HG03439 (cell line): Measurements from ENCODE around the gene KCNAB3.

Experiments
- ATAC-seq: cut with Tn5 transposase; IDR thresholded peaks from one replicate; pipeline ENCODE4 v1.9.1; 2021; ENCODE audit warnings: mild to moderate bottlenecking, moderate library complexity; ENCODE audit not compliant: unreplicated experiment

KCNAB3 gene

GRCh38 chr17:7881276-7882054 is 48.2 kb downstream of the KCNAB3 start:
- ATAC-seq: no peak

- ATAC-seq: no peak
These were observed 49.4 kb downstream of the KCNAB3 start for GRCh38 chr17:7880076-7880868.

GRCh38 chr17:7878234-7878633 is 51.4 kb downstream of the KCNAB3 start:
- ATAC-seq: no peak

GRCh38 chr17:7875804-7876370 is 53.8 kb downstream of the KCNAB3 start:
- no peak for ATAC-seq

- no peak for ATAC-seq
These were observed 56.6 kb downstream of the KCNAB3 start for GRCh38 chr17:7873051-7873450.
